Type B pancreatic cell (in vitro differentiated cells): Measurements from ENCODE around the gene ATP7B. TPM values are rescaled to one million over a fixed set of nuclear protein-coding genes. Genes with fewer than 3 reads are reported as not detected.

ENCODE experiments used
- DNase-seq: peaks from one replicate; pipeline ENCODE4 v3.0.0; 2021; ENCODE audit warnings: mixed read lengths; ENCODE audit not compliant: unreplicated experiment; ENCODE audit errors: extremely low spot score
- H3K27ac Mint-ChIP-seq: 2 replicates; pipeline ENCODE4 v1.8.0; 2021; ENCODE audit warnings: mild to moderate bottlenecking, mixed read lengths
- H3K27me3 Mint-ChIP-seq: 2 replicates; pipeline ENCODE4 v1.8.0; 2021; ENCODE audit warnings: mixed read lengths
- H3K36me3 Mint-ChIP-seq: 2 replicates; pipeline ENCODE4 v1.8.0; 2021; ENCODE audit warnings: mixed read lengths
- H3K4me1 Mint-ChIP-seq: one replicate; pipeline ENCODE4 v1.8.0; 2021; ENCODE audit warnings: mixed read lengths; ENCODE audit not compliant: unreplicated experiment
- H3K4me3 Mint-ChIP-seq: 2 replicates; pipeline ENCODE4 v1.8.0; 2021; ENCODE audit warnings: mild to moderate bottlenecking, mixed read lengths
- H3K9me3 Mint-ChIP-seq: 2 replicates; pipeline ENCODE4 v1.8.0; 2021; ENCODE audit warnings: mixed read lengths
- total RNA-seq: library from RNA; stranded (reverse); gene quantifications from 2 replicates; pipeline ENCODE4 v1.2.1, GENCODE V29; 2021; ENCODE audit warnings: low replicate concordance
- TF ChIP-seq, protein P1 (sequence below): fragments of 200-600 bp; sonication (generic); conservative IDR thresholded peaks from 2 replicates; pipeline ENCODE4 v1.5.0; 2021; ENCODE audit warnings: antibody characterized with exemption, mild to moderate bottlenecking

Gene ATP7B
- total RNA-seq, 1 donor from 2014 or later, result 27.7 TPM

DNA sequence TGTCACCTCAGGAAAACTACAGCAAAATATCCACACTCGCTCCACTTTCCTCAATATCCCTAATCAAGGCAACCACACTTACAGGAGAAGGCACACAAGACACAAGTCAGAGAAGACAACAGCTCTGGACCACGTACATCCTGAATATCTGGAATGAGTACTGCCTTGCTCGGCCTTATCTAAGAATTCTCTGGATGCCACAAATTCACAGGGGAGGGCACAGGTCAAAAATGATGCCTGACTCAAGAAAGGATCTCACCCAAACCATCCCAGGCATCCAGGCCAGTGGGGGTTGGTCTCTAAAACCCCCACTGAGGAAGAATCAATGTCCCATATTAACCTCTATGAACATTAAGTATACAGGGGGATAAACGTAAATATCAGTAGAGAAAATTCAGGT is 29.9 kb downstream of the ATP7B start:
- peaks cover 17% of the 10 kb centered on the region for H3K9me3 Mint-ChIP-seq
- peak overlapping the region; percentile 49 for H3K27ac Mint-ChIP-seq
- H3K27me3 Mint-ChIP-seq, result no peaks in the 10 kb centered on the region
- H3K4me1 Mint-ChIP-seq, result peaks cover 8% of the 10 kb centered on the region
- TF ChIP-seq, protein P1, sequence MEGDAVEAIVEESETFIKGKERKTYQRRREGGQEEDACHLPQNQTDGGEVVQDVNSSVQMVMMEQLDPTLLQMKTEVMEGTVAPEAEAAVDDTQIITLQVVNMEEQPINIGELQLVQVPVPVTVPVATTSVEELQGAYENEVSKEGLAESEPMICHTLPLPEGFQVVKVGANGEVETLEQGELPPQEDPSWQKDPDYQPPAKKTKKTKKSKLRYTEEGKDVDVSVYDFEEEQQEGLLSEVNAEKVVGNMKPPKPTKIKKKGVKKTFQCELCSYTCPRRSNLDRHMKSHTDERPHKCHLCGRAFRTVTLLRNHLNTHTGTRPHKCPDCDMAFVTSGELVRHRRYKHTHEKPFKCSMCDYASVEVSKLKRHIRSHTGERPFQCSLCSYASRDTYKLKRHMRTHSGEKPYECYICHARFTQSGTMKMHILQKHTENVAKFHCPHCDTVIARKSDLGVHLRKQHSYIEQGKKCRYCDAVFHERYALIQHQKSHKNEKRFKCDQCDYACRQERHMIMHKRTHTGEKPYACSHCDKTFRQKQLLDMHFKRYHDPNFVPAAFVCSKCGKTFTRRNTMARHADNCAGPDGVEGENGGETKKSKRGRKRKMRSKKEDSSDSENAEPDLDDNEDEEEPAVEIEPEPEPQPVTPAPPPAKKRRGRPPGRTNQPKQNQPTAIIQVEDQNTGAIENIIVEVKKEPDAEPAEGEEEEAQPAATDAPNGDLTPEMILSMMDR, result no peak
- no peak overlapping the region for H3K4me3 Mint-ChIP-seq
- DNase-seq, result no peak
- H3K36me3 Mint-ChIP-seq, result peaks cover 7% of the 10 kb centered on the region

DNA sequence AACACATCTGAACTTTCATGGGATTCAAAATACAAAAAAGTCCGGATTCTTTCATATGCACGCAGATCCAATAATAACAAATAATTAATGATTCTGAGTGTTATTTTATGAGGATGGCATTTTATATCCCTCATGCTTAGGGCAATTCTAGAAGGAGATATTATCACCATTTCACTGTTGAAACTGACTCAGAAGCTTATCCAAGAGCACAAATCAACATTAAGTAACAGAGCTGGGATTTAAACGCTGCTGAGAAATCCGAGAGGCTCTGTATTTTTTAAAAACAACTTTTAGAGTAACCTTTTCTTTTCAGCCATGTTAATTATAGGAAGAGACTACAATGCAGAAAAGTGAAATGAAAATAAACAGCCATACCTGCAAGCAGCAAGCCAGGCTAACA is 30.3 kb downstream of the ATP7B start:
- peaks cover 7% of the 10 kb centered on the region for H3K36me3 Mint-ChIP-seq
- H3K27me3 Mint-ChIP-seq, result no peaks in the 10 kb centered on the region
- TF ChIP-seq, protein P1, result no peak
- peaks cover 17% of the 10 kb centered on the region for H3K9me3 Mint-ChIP-seq
- H3K27ac Mint-ChIP-seq, result no peak overlapping the region
- H3K4me3 Mint-ChIP-seq, result no peak overlapping the region
- H3K4me1 Mint-ChIP-seq, result peaks cover 8% of the 10 kb centered on the region
- DNase-seq, result no peak

DNA sequence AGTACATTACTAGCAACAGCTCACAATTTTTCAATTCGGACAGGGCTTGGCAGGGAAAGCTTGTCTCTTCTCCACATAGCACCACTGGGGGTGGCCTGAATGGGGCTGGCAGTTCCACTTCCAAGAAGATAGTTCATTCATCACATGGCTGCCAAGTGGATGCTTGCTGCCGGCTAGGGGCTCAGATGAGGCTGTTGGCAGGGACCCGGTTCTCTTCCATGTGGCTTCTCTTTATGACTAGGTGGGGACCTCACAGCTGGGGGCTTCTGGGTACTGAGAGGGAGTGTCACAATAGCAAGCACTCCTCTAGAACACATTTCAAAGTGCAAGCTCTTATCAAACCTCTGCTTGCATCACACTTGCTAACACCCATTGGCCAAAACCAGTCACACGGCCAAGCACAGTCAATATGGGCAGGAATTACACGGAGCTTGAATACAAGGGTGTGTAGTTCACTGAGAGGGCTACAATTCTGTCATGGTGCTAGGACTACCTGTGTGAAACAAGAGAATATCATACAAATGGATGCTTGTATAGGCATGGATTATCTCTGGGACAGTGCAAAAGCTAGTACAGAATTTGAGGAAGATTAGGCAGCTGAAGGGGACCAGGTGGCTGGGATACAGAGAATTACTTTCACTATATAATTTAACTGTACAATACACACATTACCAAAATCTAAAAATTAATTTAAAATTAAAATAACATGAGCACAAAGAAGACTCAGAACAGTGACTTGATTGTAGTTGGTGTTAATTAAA is 32.3 kb downstream of the ATP7B start:
- TF ChIP-seq, protein P1, result no peak
- DNase-seq, result no peak
- peaks cover 8% of the 10 kb centered on the region for H3K4me1 Mint-ChIP-seq
- no peak overlapping the region for H3K27ac Mint-ChIP-seq
- H3K4me3 Mint-ChIP-seq, result no peak overlapping the region
- H3K27me3 Mint-ChIP-seq, result no peaks in the 10 kb centered on the region
- H3K36me3 Mint-ChIP-seq, result peaks cover 5% of the 10 kb centered on the region
- H3K9me3 Mint-ChIP-seq, result peaks cover 6% of the 10 kb centered on the region

DNA sequence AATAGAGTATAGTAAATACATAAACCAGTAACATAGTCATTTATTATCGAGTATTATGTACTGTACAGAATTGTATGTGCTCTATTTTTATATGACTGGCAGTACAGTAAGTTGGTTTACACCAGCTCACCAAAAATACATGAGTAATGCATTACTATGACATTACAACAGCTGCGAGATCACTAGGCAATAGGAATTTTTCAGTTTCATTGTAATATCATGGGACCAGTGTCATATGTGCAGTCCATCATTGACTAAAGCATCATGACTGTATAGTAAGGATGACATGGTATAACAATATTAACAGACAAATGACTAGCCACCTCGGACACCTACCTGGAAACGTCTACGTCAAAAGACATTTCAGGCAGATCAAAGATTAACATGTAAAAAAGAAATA is 33.6 kb downstream of the ATP7B start:
- TF ChIP-seq, protein P1, result no peak
- DNase-seq, result no peak
- Mint-ChIP-seq H3K27ac (no peak overlapping the region), H3K9me3 (peaks cover 5% of the 10 kb centered on the region), H3K36me3 (peaks cover 4% of the 10 kb centered on the region), H3K4me3 (no peak overlapping the region), H3K4me1 (peaks cover 8% of the 10 kb centered on the region), H3K27me3 (no peaks in the 10 kb centered on the region)

DNA sequence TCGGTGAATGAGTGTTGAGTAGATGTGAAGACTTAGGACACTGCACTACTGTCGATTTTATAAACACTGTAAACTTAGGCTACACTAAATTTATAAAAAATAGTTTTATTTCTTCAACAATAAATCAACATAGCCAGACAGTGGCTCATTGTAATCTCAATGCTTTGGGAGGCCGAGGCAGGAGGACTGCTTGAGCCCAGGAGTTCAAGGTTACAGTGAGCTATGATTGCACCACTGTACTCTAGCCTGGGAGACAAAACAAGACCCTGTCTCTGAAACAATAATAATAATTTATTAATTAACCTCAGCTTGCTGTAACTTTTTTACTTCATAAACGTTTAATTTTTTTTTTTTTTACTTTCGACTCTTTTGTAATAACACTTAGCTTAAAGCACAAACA is 34.4 kb downstream of the ATP7B start:
- H3K27ac Mint-ChIP-seq, result no peak overlapping the region
- TF ChIP-seq, protein P1, result no peak
- peaks cover 8% of the 10 kb centered on the region for H3K4me1 Mint-ChIP-seq
- no peaks in the 10 kb centered on the region for H3K27me3 Mint-ChIP-seq
- peaks cover 5% of the 10 kb centered on the region for H3K9me3 Mint-ChIP-seq
- H3K4me3 Mint-ChIP-seq, result no peak overlapping the region
- peaks cover 9% of the 10 kb centered on the region for H3K36me3 Mint-ChIP-seq
- no peak for DNase-seq
